Neuronal stem cell (in vitro differentiated cells): ENCODE measurements around the gene PLPP3.

Experiments
- DNase-seq: peaks from one replicate; pipeline ENCODE4 v3.0.0-alpha.2; 2013; ENCODE audit warnings: low spot score
- H2AFZ ChIP-seq: one replicate; pipeline ENCODE4 v1.6.1; 2013; ENCODE audit warnings: mild to moderate bottlenecking, low read length, inconsistent platforms
- H2AK5ac ChIP-seq: 2 replicates; pipeline ENCODE4 v1.6.1; 2013; ENCODE audit warnings: low read depth, mild to moderate bottlenecking, inconsistent platforms, low read length, moderate library complexity, mixed read lengths
- H2BK120ac ChIP-seq: 2 replicates; pipeline ENCODE4 v1.6.1; 2013; ENCODE audit warnings: low read depth, mild to moderate bottlenecking, inconsistent platforms, low read length, moderate library complexity, mixed read lengths
- H2BK12ac ChIP-seq: one replicate; pipeline ENCODE4 v1.6.1; 2013; ENCODE audit warnings: low read length, inconsistent platforms
- H2BK15ac ChIP-seq: 2 replicates; pipeline ENCODE4 v1.6.1; 2013; ENCODE audit warnings: mild to moderate bottlenecking, low read length, inconsistent platforms, mixed read lengths
- H2BK5ac ChIP-seq: one replicate; pipeline ENCODE4 v1.6.1; 2013; ENCODE audit warnings: inconsistent platforms, mild to moderate bottlenecking, low read length, moderate library complexity
- H3K14ac ChIP-seq: one replicate; pipeline ENCODE4 v1.6.1; 2013; ENCODE audit warnings: low read length, inconsistent platforms
- H3K18ac ChIP-seq: 2 replicates; pipeline ENCODE4 v1.6.1; 2013; ENCODE audit warnings: low read length, inconsistent platforms
- H3K23ac ChIP-seq: 2 replicates; pipeline ENCODE4 v1.6.1; 2013; ENCODE audit warnings: low read depth, mild to moderate bottlenecking, mixed read lengths, low read length, inconsistent platforms; ENCODE audit not compliant: poor library complexity
- H3K27ac ChIP-seq: replicated peaks from 3 replicates; pipeline ENCODE4 v1.5.1; 2013; ENCODE audit warnings: low read length, inconsistent platforms
- H3K27me3 ChIP-seq, 3 experiments: 2 replicates each; pipeline ENCODE4 v1.6.1; 2013; ENCODE audit warnings: low read length in 3 of 3, mild to moderate bottlenecking in 2 of 3, inconsistent platforms in 1 of 3, low read depth in 1 of 3, mixed read lengths in 1 of 3, moderate library complexity in 1 of 3; ENCODE audit not compliant: control insufficient read depth in 3 of 3, insufficient read depth in 3 of 3
- H3K36me3 ChIP-seq, 2 donors: replicated peaks in 1 of 2; 2 replicates each; pipeline ENCODE4 v1.6.1; 2013; ENCODE audit warnings: low read length in 2 of 2; ENCODE audit not compliant: control insufficient read depth in 2 of 2, insufficient read depth in 2 of 2
- H3K4ac ChIP-seq: 2 replicates; pipeline ENCODE4 v1.6.1; 2013; ENCODE audit warnings: inconsistent platforms, mild to moderate bottlenecking, low read length, moderate library complexity
- H3K4me1 ChIP-seq, 2 donors: 1 replicate in 1 of 2; 2 replicates in 1 of 2; pipeline ENCODE4 v1.6.1; 2013; ENCODE audit warnings: low read length in 2 of 2, low read depth in 1 of 2; ENCODE audit not compliant: control insufficient read depth in 2 of 2, insufficient read depth in 1 of 2
- H3K4me2 ChIP-seq: one replicate; pipeline ENCODE4 v1.6.1; 2013; ENCODE audit warnings: mild to moderate bottlenecking, low read length, inconsistent platforms; ENCODE audit not compliant: insufficient read depth, poor library complexity, severe bottlenecking
- H3K4me3 ChIP-seq, 2 donors: 2 replicates each; pipeline ENCODE4 v1.5.1; 2013; ENCODE audit warnings: low read length in 2 of 2, mild to moderate bottlenecking in 2 of 2, inconsistent platforms in 1 of 2, moderate library complexity in 1 of 2
- H3K79me1 ChIP-seq: one replicate; pipeline ENCODE4 v1.6.1; 2013; ENCODE audit warnings: low read depth, mild to moderate bottlenecking, inconsistent platforms, low read length, moderate library complexity
- H3K9ac ChIP-seq: one replicate; pipeline ENCODE4 v1.6.1; 2013; ENCODE audit warnings: mild to moderate bottlenecking, low read depth, low read length, inconsistent platforms; ENCODE audit not compliant: poor library complexity
- H3K9me3 ChIP-seq, 2 donors: replicated peaks in 1 of 2; 2 replicates each; pipeline versions ENCODE3 to v1.6.1; 2013; ENCODE audit warnings: low read length in 2 of 2, mild to moderate bottlenecking in 2 of 2, inconsistent platforms in 1 of 2, low read depth in 1 of 2, mixed read lengths in 1 of 2, moderate library complexity in 1 of 2; ENCODE audit not compliant: control insufficient read depth in 2 of 2, insufficient read depth in 1 of 2
- H4K8ac ChIP-seq: one replicate; pipeline ENCODE4 v1.6.1; 2013; ENCODE audit warnings: low read depth, mild to moderate bottlenecking, inconsistent platforms, low read length, moderate library complexity
- H4K91ac ChIP-seq: one replicate; pipeline ENCODE4 v1.6.1; 2013; ENCODE audit warnings: low read length, low read depth, mild to moderate bottlenecking, inconsistent platforms; ENCODE audit not compliant: poor library complexity
- WGBS, 2 donors: extraction: QIAGEN DNeasy Blood & Tissue Kit; methylation state at CpG; one replicate each; pipeline ENCODE4 v1.1.7; 2013; ENCODE audit warnings: missing lambda C conversion rate in 2 of 2, mixed read lengths in 1 of 2; ENCODE audit not compliant: insufficient read length in 2 of 2, insufficient replicate concordance in 1 of 2; ENCODE audit errors: extremely low coverage in 2 of 2; 5-methylcytosine and 5-hydroxymethylcytosine counted together

Gene PLPP3

DNA sequence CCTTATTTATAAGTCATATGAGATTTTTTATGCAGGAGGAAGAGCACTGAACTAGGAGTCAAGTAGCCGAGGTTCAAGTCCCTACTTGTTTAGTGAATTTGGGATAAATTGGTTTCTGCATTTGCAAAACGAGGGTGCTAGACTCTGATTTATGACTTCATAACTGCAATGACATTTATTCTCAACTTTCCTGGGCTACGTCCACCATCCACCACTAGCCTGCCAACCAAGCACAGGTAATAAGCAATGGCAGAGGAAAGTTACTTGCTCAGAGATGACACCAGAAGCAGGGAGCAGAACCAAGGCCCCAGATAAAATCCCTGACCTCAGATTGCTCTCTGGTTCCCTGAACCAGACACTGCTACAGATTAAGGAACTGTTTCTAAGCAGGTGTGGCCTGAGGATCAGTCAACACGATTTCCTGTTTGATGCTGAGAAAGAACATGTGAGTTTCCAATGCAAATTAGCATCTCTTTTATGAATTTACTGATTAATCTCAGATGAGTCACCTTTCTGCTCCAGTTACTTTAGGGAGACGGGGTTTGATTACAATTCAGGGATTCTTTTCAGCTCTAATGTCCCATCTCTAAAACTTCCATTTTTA lies 52.7 kb downstream of the PLPP3 start:
- no peak overlapping the region for H3K23ac ChIP-seq
- H3K9ac ChIP-seq, result no peak overlapping the region
- no peak overlapping the region for H2BK5ac ChIP-seq
- no peaks in the 10 kb centered on the region for H3K9me3 ChIP-seq
- peaks cover 11 to 66% of the 10 kb centered on the region in 2 donors for H3K36me3 ChIP-seq
- no peak overlapping the region for H3K27ac ChIP-seq
- H3K4me2 ChIP-seq, result no peak overlapping the region
- no peak overlapping the region for H2AFZ ChIP-seq
- H2BK12ac ChIP-seq, result no peak overlapping the region
- H3K79me1 ChIP-seq, result peaks cover 2% of the 10 kb centered on the region
- H4K91ac ChIP-seq, result no peak overlapping the region
- no peak overlapping the region for H2BK120ac ChIP-seq
- DNase-seq, result no peak
- H4K8ac ChIP-seq, result no peak overlapping the region
- no peak overlapping the region for H3K4me3 ChIP-seq
- no peak overlapping the region for H3K18ac ChIP-seq
- no peak overlapping the region for H3K14ac ChIP-seq
- H3K27me3 ChIP-seq, result no peaks in the 10 kb centered on the region
- no CpG with 5 or more reads among the region's 5 CpGs for WGBS, 2 donors
- H2BK15ac ChIP-seq, result no peak overlapping the region
- no peak overlapping the region for H2AK5ac ChIP-seq
- no peak overlapping the region for H3K4ac ChIP-seq
- peaks cover 7 to 14% of the 10 kb centered on the region in 2 donors for H3K4me1 ChIP-seq

DNA sequence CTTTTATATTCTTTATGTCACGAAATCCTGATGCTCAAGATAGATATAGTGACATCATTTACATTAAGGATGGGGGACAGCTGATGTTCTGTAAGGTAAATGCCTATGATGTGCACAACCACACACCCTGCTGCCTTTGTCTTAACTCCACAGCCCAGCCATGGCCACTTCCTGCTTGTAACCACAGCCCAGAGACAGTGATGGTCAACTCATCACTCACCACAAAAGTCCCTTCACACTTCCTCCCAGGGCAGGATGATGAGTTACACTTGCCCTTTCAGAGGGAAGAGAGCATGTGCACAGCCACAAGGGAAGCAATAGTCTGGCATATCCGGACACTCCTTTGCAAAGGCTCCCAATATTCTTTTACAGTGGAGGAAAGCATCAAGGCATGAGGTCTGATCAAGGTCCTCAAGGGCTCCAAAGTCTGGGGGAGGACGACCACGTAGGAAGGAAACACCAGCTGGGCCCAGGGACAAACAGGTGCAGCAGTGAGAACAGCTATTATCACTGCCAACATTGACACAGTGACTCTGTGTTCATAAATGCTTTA lies 53.8 kb downstream of the PLPP3 start:
- H3K14ac ChIP-seq, result no peak overlapping the region
- no peak overlapping the region for H2BK15ac ChIP-seq
- DNase-seq, result no peak
- no CpG with 5 or more reads among the region's 4 CpGs for WGBS, 2 donors
- no peak overlapping the region for H3K18ac ChIP-seq
- no peak overlapping the region for H2BK5ac ChIP-seq
- no peaks in the 10 kb centered on the region for H3K9me3 ChIP-seq
- no peak overlapping the region for H3K9ac ChIP-seq
- H3K27ac ChIP-seq, result no peak overlapping the region
- H2AK5ac ChIP-seq, result no peak overlapping the region
- H3K23ac ChIP-seq, result no peak overlapping the region
- no peak overlapping the region for H4K8ac ChIP-seq
- no peaks in the 10 kb centered on the region for H3K27me3 ChIP-seq
- H2AFZ ChIP-seq, result no peak overlapping the region
- no peak overlapping the region for H4K91ac ChIP-seq
- peaks cover 7 to 14% of the 10 kb centered on the region in 2 donors for H3K4me1 ChIP-seq
- no peak overlapping the region for H3K4me2 ChIP-seq
- H3K79me1 ChIP-seq, result peaks cover 2% of the 10 kb centered on the region
- H3K4ac ChIP-seq, result no peak overlapping the region
- H3K4me3 ChIP-seq, result no peak overlapping the region
- no peak overlapping the region for H2BK120ac ChIP-seq
- no peak overlapping the region for H2BK12ac ChIP-seq
- peaks cover 11 to 73% of the 10 kb centered on the region in 2 donors for H3K36me3 ChIP-seq

DNA sequence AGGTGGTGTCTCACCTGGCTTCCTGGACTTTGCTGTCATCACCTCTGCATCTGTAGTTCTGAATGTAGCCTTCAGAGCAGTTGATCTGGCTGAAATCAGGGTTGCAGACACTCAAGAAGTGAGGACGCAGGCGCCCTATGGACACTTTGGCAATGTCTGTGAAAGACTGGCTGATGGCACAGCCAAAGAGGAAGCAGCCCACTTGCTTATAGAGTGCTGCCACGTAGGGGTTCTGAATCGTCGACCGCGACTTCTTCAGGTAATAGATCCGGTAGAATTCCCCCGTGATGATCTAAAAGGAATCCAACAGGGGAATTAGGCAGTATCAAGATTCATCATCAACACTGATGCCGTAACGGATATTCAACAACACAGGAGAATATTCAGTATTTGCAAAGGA lies 55.1 kb downstream of the PLPP3 start:
- Histone ChIP-seq H3K79me1 (peaks cover 2% of the 10 kb centered on the region), H3K36me3 (peaks cover 13 to 80% of the 10 kb centered on the region in 2 donors), H2BK12ac (no peak overlapping the region), H3K4me2 (no peak overlapping the region), H3K4me3 (no peak overlapping the region), H2AFZ (no peak overlapping the region), H3K4ac (no peak overlapping the region), H3K27me3 (no peaks in the 10 kb centered on the region), H3K9ac (no peak overlapping the region), H3K27ac (no peak overlapping the region), H2AK5ac (no peak overlapping the region), H2BK15ac (no peak overlapping the region), H4K8ac (no peak overlapping the region), H4K91ac (no peak overlapping the region), H3K9me3 (no peaks in the 10 kb centered on the region), H3K4me1 (peaks cover 7 to 14% of the 10 kb centered on the region in 2 donors), H3K18ac (no peak overlapping the region), H2BK5ac (no peak overlapping the region), H3K23ac (no peak overlapping the region), H3K14ac (no peak overlapping the region), H2BK120ac (no peak overlapping the region)
- no peak for DNase-seq
- no CpG with 5 or more reads among the region's 11 CpGs for WGBS, 2 donors

- no CpG with 5 or more reads among the region's 5 CpGs for WGBS, 2 donors
These were observed 56.7 kb downstream of the PLPP3 start for GRCh38 chr1:56522680-56523079.

More at GRCh38 chr1:56522680-56523079, 56.7 kb downstream of the PLPP3 start:
- Histone ChIP-seq H3K4ac (no peak overlapping the region), H4K8ac (no peak overlapping the region), H3K4me2 (no peak overlapping the region), H3K23ac (no peak overlapping the region), H3K27me3 (no peaks in the 10 kb centered on the region), H3K79me1 (peaks cover 2% of the 10 kb centered on the region), H2BK120ac (no peak overlapping the region), H2AK5ac (no peak overlapping the region), H4K91ac (peak overlapping the region; percentile 24), H3K36me3 (peaks cover 13 to 86% of the 10 kb centered on the region in 2 donors), H2AFZ (no peak overlapping the region), H3K9ac (no peak overlapping the region), H3K27ac (no peak overlapping the region), H3K4me3 (no peak overlapping the region), H3K14ac (no peak overlapping the region), H2BK15ac (no peak overlapping the region), H3K18ac (peak overlapping the region; percentile 41), H3K4me1 (peaks cover 3 to 4% of the 10 kb centered on the region in 2 donors), H2BK12ac (no peak overlapping the region), H2BK5ac (no peak overlapping the region), H3K9me3 (no peaks in the 10 kb centered on the region)
- DNase-seq, result no peak
